ENCODE measurements around the gene SMIM1.

The SMIM1 gene

GRCh38 chr1:3779265-3779911, 6.8 kb downstream of the SMIM1 start:
- DNase-seq (ENCODE audit: low read depth, low spot score): no peak
- no peak overlapping the region for H3K4me3 ChIP-seq (ENCODE audit: low read depth, low read length)
- in situ Hi-C loops (cut with HindIII; ENCODE audit: low sequenced_read_pairs): no loop called here
- no peak for TF ChIP-seq CTCF (IDR thresholded peaks at IDR 0.05; ENCODE audit: low read depth, low read length)

- no peak for DNase-seq (ENCODE audit: low read depth, low spot score)
- no peak for TF ChIP-seq CTCF (IDR thresholded peaks at IDR 0.05; ENCODE audit: low read depth, low read length)
- in situ Hi-C loops (cut with HindIII; ENCODE audit: low sequenced_read_pairs): no loop called here
- no peak overlapping the region for H3K4me3 ChIP-seq (ENCODE audit: low read depth, low read length)
These were observed 7.4 kb downstream of the SMIM1 start for GRCh38 chr1:3779912-3780416.

- in situ Hi-C loops (cut with HindIII; ENCODE audit: low sequenced_read_pairs): no loop called here
- H3K4me3 ChIP-seq (ENCODE audit: low read depth, low read length): no peak overlapping the region
- no peak for TF ChIP-seq CTCF (IDR thresholded peaks at IDR 0.05; ENCODE audit: low read depth, low read length)
- DNase-seq (ENCODE audit: low read depth, low spot score): no peak
These were observed 8.4 kb downstream of the SMIM1 start for GRCh38 chr1:3780901-3781300.

GRCh38 chr1:3783651-3784474, 11.3 kb downstream of the SMIM1 start:
- in situ Hi-C loops (cut with HindIII; ENCODE audit: low sequenced_read_pairs): no loop called here
- no peak overlapping the region for H3K4me3 ChIP-seq (ENCODE audit: low read depth, low read length)
- no peak for DNase-seq (ENCODE audit: low read depth, low spot score)
- no peak for TF ChIP-seq CTCF (IDR thresholded peaks at IDR 0.05; ENCODE audit: low read depth, low read length)

- in situ Hi-C loops (cut with HindIII; ENCODE audit: low sequenced_read_pairs): no loop called here
- H3K4me3 ChIP-seq (ENCODE audit: low read depth, low read length): no peak overlapping the region
- DNase-seq (ENCODE audit: low read depth, low spot score): no peak
- no peak for TF ChIP-seq CTCF (IDR thresholded peaks at IDR 0.05; ENCODE audit: low read depth, low read length)
These were observed 12.5 kb downstream of the SMIM1 start for GRCh38 chr1:3785045-3785444.

GRCh38 chr1:3785456-3786157, 13.1 kb downstream of the SMIM1 start:
- in situ Hi-C loops (cut with HindIII; ENCODE audit: low sequenced_read_pairs): no loop called here
- no peak overlapping the region for H3K4me3 ChIP-seq (ENCODE audit: low read depth, low read length)
- DNase-seq (ENCODE audit: low read depth, low spot score): no peak
- peak; percentile 44 for TF ChIP-seq CTCF (IDR thresholded peaks at IDR 0.05; ENCODE audit: low read depth, low read length)
